Activated CD4-positive, alpha-beta T cell treated with anti-CD3 and anti-CD28 coated beads for 48 hours (primary cell): ENCODE measurements around the gene NAV2.
"Not testable (repeated sequence)": the region's sequence is repeated elsewhere in the genome, so short reads cannot be mapped to it uniquely, and the experiment has no call there.

Source experiments
- DNase-seq: peaks from one replicate; pipeline ENCODE4 v3.0.0-alpha.2; 2020

The NAV2 gene

DNA sequence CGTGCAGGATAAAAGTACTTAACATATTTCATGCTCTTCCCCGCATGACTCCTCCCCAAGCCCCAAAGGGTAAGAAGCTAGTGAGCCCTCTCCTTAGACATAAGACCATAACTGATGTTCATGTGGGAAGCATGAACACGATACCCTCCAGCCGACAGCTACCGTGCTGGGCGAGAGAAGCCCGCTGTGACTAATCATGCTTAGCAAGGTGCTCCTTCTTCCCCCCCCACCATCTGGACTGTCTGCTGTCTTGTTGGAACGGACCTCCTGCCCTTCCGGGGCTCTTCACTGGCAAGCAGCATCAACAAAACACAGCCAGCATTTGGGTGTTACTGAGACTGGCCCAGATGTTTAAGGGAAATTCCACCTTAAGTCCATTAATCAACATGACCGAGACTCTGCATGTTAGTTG is 247.0 kb downstream of the NAV2 start:
- no peak for DNase-seq

- DNase-seq, result not testable (repeated sequence)
Measured at GRCh38 chr11:19960410-19960809, 247.8 kb downstream of the NAV2 start.

- DNase-seq, result no peak
Measured at GRCh38 chr11:19961225-19961624, 248.6 kb downstream of the NAV2 start.

DNA sequence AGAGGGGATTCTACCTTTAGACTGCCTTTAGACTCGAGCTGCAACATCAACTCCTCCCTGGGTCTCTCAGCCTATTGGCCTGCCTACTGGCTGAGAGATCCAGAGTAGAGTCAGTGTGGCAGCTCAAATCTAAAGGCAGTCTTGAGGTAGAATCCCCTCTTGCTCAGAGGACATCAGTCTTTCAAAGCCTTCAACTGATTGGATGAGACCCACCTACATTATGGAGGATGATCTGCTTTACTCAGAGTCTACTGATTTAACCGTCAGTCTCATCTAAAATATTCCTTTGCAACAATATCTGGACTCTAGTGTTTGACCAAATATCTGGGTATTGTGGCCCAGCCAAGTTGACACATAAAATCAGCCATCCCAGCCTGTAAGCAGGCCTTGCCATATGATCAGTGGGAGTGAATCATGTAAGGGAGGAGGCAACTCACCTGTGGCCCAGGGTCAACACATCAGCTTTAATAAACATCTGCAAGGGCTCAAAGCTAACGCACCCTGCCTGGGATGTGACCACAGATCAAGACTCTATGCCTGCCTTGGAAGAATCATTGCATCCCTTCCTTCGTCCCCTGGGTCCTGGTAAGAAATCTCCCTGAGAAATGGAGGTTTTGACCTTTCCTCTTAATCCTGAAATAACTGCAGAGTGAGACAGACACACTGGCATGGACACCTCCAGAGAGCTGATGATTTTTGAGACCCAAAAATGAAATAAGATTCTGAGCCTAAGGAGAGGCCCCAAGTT is 249.6 kb downstream of the NAV2 start:
- no peak for DNase-seq

DNA sequence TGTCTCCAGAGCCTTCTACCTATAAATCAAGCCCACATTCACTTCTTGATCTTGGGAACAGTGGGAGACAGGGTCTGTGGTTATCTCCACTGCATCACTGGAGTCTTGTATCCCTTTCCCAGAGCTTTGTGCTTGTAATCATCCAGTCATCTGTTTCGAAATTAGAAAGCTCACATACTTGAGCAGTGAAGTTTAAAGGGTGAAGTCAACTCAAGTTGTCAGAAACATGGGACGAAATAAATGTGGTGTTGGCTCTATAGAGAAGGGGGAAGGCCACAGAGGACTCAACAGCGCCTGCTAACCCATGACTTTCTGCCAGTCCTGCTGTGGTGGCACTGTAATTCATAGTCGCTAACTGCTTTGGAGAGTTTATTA is 250.2 kb downstream of the NAV2 start:
- no peak for DNase-seq

DNA sequence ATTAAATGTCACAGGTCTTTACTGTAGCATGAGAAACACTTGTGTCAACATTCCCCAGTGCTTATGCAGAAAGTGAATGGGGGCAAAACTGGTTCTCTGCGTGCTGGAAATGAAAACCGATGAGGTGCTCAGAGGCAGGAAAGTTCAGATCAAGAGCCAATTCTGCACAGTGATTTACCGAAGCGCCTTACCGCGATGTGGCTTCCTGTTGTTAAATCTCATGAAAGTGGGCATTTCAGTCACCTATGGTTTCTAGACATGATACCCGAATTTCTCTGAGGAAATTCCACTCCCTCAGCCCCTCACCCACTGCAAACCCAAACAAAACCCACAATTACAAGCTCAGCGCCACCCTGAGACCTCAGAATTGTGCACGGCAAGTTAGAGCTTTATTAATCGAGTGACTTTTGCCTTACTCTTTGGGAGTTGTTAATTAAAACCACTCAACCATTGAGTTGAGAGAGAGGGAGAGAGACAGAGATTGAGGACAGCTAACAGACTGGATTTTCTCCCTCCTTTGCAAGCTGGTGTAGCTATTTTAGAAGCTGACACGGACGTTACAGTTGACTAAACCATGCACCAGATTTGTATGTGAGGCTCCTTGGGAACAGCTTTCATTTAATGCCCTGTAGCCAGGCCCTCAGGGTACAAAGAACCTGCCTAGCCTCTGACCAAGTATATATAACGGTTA is 251.2 kb downstream of the NAV2 start:
- no peak for DNase-seq

- no peak for DNase-seq
Measured at GRCh38 chr11:19966441-19966840, 253.8 kb downstream of the NAV2 start.

DNA sequence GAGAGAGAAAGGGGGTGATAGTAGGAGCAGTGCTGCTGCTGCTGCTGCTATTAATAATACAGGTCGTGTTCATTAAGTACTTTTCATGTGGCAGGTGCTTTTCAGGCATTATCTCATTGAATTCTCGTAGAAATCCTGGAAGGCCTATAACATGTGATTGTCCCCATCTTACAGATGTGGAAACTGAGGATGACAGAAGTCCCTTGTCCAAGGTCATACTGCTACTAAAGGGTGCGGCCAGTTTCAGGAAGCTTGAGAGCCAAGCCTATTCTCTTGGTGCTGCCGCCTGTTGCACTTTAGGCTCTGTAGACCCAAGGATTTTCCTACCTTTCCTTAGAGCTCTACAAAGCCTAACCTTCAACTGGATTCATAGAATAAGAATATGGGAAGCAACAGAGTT is 254.3 kb downstream of the NAV2 start:
- no peak for DNase-seq

DNA sequence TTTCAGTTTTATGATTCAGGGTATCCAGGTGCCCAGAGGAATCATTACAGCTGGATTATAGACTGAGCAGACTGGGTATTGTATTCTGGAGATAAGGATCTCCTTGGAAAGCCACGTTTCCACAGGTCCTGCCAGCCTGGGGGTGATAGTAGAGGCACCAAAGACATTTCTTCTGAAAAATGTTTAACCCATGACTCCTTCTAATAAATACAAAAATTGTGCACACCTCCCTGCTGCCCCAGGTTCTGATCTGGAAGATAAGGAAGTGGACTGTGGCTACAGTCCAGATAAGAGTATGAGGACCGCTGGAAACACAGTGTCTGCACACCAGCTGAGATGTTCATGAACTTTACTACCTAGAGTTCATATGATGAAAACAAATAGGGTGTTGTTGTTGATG is 255.2 kb downstream of the NAV2 start:
- no peak for DNase-seq

- DNase-seq, result no peak
Measured at GRCh38 chr11:19968860-19969259, 256.2 kb downstream of the NAV2 start.

- peak; percentile 41 for DNase-seq
Measured at GRCh38 chr11:19970944-19971343, 258.3 kb downstream of the NAV2 start.

DNA sequence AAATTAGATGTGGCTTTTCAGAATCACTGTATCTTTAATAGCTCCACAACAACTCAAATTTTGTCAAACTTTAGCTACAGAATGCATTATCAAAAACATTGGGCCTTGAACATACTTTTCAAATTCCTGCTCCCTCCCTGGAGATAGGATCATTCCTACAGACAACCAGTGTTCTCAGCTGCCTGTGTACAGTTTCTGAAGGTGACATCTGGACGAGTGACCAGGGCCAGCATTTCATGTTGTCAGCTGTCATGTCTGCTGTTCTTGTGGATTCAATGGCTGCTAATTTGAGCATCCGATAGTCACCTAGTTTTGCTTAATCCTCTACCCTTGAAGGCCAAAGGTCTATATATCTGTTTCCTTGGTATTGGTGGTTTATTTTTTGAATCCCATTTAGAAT is 259.5 kb downstream of the NAV2 start:
- no peak for DNase-seq

DNA sequence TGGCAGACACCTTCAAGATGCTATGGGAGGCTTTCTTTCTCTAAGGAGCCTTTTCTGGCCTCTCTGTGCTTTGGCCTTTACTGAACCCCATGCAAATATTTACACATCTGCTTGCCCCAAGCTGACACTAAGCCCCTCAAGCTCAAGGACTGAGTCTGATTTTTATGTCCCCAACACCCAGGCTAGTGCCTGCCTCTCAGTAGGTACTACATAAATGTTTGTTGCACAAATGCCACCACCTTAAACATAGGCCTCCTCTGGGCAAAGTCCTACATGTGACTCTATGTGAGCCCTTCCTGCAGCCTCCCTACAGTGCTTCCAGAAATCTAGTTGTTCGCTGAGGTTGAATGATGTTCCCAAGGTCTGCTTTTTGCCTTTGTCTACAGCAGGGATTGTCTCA is 260.0 kb downstream of the NAV2 start:
- no peak for DNase-seq

GRCh38 chr11:19973136-19973635 is 260.5 kb downstream of the NAV2 start:
- no peak for DNase-seq

GRCh38 chr11:19974886-19975285 is 262.2 kb downstream of the NAV2 start:
- no peak for DNase-seq

GRCh38 chr11:19975414-19975990 is 262.9 kb downstream of the NAV2 start:
- DNase-seq, result no peak

DNA sequence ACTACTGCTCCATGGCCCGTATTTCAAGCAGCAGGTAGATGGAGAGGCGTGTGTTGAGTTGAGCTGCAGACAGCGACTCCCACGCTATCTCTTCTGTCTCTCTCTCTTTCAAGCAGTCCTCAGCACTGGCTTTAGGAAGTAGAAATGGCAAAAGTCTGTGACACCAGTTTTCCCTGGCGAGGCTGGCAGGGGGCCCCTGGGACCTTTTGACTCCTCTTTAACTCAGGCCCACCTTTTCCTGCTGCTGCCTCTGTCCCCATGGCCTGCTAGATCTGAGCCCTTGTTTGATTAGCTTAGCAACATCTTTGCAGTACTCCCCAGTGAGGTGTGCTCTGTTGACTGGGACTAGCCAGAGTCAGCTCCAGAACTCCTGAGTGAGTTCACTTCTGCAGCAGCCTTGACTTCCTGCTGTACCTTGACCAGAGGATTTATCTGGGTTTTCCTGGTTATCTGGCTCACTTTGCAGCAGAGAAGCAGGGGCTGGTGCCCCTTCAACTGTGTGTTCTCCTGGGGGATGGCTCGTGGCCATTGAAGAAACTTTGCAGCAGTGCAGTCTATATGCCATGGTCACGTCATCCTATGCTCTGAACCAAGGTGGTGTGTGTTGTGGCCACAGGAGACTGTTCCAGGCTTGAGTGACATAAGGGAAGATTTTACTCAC is 263.8 kb downstream of the NAV2 start:
- DNase-seq, result no peak

GRCh38 chr11:19977941-19978340 is 265.3 kb downstream of the NAV2 start:
- DNase-seq, result no peak

DNA sequence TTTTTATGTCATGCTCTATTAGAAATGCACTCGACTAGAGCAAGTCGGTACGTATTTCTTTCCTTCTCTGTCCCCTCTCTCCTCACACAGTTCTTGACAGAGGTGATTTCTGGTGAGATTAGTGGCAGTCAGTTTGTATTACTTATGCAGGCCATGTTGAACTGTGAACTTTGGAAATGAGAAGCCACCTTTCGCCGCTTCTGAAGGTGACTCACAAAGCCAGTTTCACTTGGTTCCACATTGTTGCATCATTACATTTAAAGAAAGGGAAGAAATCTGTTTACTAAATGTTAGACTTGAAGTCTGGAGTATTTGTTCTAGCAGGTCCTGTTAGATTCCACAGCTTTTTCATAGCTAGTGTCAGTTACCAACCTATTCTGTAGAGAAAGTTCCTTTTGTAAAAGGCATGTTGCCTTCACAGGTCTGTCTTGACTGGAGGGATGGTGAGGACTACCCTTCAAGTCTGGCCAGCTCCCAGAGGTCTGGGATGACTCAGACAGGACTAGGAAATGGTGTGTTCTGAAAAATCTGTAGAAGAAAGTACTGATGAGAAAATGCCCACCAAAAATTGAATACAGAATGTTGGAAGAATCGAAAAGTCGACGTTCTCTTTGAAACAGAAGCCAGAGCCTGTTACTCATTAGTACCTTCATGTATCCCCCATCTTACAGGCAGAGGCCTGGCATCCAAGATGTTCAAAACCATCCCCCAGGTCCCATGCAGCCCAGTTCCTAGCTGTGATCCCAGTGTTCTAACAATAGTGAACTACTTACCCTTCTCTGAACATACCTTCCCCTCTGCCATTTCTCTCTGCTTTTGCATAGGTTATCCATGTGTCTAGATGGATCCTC is 266.3 kb downstream of the NAV2 start:
- peak; percentile 8 for DNase-seq

- no peak for DNase-seq
Measured at GRCh38 chr11:19979519-19979845, 266.8 kb downstream of the NAV2 start.

DNA sequence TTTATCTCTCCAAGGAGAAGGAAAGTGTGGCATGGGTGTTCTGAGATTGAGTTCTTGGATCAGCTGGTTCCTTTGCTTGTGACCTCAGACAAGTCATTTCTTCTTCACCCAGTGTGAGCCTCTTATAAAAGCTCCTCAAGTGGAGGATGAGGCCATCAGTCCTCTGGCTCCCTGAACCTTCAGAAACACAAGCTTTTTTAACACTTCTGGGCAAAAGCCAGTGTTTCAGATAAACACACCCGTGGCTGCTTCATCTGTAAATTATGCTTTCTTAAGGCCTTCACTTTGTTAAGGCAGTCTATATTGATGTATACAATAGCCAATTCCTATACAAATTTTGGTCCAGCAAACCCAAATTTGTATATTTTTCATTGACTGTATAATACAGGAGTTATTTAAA is 267.8 kb downstream of the NAV2 start:
- no peak for DNase-seq

DNA sequence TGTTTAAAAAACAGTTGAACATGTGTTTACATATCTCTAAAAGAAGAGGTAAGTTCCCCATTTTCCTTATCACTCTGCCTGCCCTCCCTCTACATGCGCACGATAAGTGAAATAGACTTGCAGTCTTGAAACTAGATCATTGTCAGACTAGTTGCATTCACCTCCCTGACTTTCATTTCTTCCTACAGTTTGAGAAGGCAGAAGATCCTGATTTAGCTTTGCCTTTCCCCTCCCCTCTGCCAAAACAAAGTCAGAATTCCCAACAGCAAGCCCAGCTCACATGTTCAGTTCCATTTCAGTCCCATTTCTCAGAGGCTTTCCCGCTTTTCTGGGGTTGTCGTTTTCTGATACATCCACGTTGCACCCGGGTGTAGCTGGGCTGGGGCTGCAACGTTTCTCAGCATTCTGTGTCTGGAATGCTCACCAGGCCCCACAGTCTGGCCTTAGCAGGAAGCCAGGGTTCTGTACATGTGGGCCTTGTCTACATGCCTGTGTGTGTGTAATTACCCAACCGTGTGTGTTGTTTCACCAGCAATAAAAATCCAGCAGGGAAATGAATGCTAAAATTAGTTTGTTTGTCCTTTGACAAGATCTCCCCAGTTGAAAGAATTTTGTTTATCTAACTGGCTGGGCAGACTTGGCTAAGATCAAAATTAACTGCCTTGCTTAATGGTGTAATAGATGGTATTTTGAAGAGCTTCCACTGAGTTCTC is 268.5 kb downstream of the NAV2 start:
- no peak for DNase-seq
